ENCODE measurements around the gene OPRL1.

GRCh38 chr20:64114356-64114971 is 34.6 kb downstream of the OPRL1 start:
- TF ChIP-seq, protein P1, sequence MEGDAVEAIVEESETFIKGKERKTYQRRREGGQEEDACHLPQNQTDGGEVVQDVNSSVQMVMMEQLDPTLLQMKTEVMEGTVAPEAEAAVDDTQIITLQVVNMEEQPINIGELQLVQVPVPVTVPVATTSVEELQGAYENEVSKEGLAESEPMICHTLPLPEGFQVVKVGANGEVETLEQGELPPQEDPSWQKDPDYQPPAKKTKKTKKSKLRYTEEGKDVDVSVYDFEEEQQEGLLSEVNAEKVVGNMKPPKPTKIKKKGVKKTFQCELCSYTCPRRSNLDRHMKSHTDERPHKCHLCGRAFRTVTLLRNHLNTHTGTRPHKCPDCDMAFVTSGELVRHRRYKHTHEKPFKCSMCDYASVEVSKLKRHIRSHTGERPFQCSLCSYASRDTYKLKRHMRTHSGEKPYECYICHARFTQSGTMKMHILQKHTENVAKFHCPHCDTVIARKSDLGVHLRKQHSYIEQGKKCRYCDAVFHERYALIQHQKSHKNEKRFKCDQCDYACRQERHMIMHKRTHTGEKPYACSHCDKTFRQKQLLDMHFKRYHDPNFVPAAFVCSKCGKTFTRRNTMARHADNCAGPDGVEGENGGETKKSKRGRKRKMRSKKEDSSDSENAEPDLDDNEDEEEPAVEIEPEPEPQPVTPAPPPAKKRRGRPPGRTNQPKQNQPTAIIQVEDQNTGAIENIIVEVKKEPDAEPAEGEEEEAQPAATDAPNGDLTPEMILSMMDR (IDR thresholded peaks at IDR 0.05) = no peak
- TF ChIP-seq TAF1 (IDR thresholded peaks at IDR 0.05; ENCODE audit: borderline replicate concordance, low read depth, low read length) (no peak), YY1 (IDR thresholded peaks at IDR 0.05; ENCODE audit: low read depth) (no peak), RXRA (IDR thresholded peaks at IDR 0.05; ENCODE audit: borderline replicate concordance, low read depth) (no peak), RFX5 (IDR thresholded peaks at IDR 0.05; ENCODE audit: low read length) (no peak), RAD21 (IDR thresholded peaks at IDR 0.05; ENCODE audit: low read length) (no peak), POLR2AphosphoS5 (IDR thresholded peaks at IDR 0.05; ENCODE audit: low read depth, low read length) (no peak), FOSL2 (IDR thresholded peaks at IDR 0.05; ENCODE audit: borderline replicate concordance, low read depth) (no peak), GABPA (IDR thresholded peaks at IDR 0.05; ENCODE audit: low read depth) (no peak), SMC3 (IDR thresholded peaks at IDR 0.05; ENCODE audit: low read depth, low read length) (no peak), NRF1 (IDR thresholded peaks at IDR 0.05; ENCODE audit: low read depth, low read length) (no peak), SIN3A (IDR thresholded peaks at IDR 0.05; ENCODE audit: borderline replicate concordance, low read depth, low read length) (no peak), PBX3 (IDR thresholded peaks at IDR 0.05) (no peak)
- TF ChIP-seq, protein P2, sequence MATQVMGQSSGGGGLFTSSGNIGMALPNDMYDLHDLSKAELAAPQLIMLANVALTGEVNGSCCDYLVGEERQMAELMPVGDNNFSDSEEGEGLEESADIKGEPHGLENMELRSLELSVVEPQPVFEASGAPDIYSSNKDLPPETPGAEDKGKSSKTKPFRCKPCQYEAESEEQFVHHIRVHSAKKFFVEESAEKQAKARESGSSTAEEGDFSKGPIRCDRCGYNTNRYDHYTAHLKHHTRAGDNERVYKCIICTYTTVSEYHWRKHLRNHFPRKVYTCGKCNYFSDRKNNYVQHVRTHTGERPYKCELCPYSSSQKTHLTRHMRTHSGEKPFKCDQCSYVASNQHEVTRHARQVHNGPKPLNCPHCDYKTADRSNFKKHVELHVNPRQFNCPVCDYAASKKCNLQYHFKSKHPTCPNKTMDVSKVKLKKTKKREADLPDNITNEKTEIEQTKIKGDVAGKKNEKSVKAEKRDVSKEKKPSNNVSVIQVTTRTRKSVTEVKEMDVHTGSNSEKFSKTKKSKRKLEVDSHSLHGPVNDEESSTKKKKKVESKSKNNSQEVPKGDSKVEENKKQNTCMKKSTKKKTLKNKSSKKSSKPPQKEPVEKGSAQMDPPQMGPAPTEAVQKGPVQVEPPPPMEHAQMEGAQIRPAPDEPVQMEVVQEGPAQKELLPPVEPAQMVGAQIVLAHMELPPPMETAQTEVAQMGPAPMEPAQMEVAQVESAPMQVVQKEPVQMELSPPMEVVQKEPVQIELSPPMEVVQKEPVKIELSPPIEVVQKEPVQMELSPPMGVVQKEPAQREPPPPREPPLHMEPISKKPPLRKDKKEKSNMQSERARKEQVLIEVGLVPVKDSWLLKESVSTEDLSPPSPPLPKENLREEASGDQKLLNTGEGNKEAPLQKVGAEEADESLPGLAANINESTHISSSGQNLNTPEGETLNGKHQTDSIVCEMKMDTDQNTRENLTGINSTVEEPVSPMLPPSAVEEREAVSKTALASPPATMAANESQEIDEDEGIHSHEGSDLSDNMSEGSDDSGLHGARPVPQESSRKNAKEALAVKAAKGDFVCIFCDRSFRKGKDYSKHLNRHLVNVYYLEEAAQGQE (IDR thresholded peaks at IDR 0.05; ENCODE audit: low read depth, low read length) = no peak
